Osteocyte (in vitro differentiated cells): Measurements from ENCODE around the gene LHX1. TPM values are rescaled to one million over a fixed set of nuclear protein-coding genes. Genes with fewer than 3 reads are reported as not detected.

ENCODE experiments used
- DNase-seq: peaks from one replicate; pipeline ENCODE4 v3.0.0; 2021; ENCODE audit warnings: mixed read lengths; ENCODE audit not compliant: unreplicated experiment; ENCODE audit errors: extremely low spot score
- H3K27ac Mint-ChIP-seq: one replicate; pipeline ENCODE4 v1.8.0; 2021; ENCODE audit warnings: mild to moderate bottlenecking, mixed read lengths; ENCODE audit not compliant: unreplicated experiment
- H3K27me3 Mint-ChIP-seq: one replicate; pipeline ENCODE4 v1.8.0; 2021; ENCODE audit warnings: mixed read lengths; ENCODE audit not compliant: unreplicated experiment
- H3K36me3 Mint-ChIP-seq: one replicate; pipeline ENCODE4 v1.8.0; 2021; ENCODE audit warnings: mixed read lengths; ENCODE audit not compliant: unreplicated experiment
- H3K4me1 Mint-ChIP-seq: one replicate; pipeline ENCODE4 v1.8.0; 2021; ENCODE audit warnings: mixed read lengths; ENCODE audit not compliant: unreplicated experiment
- H3K4me3 Mint-ChIP-seq: one replicate; pipeline ENCODE4 v1.8.0; 2021; ENCODE audit warnings: mild to moderate bottlenecking, moderate library complexity, mixed read lengths; ENCODE audit not compliant: unreplicated experiment
- H3K9me3 Mint-ChIP-seq: one replicate; pipeline ENCODE4 v1.8.0; 2021; ENCODE audit warnings: mixed read lengths; ENCODE audit not compliant: unreplicated experiment
- total RNA-seq: library from RNA; stranded (reverse); gene quantifications from 2 replicates; pipeline ENCODE4 v1.2.1, GENCODE V29; 2021
- TF ChIP-seq, protein P1 (sequence below): fragments of 200-600 bp; sonication (generic); IDR thresholded peaks from 2 replicates; pipeline ENCODE4 v1.5.0; 2021; ENCODE audit warnings: antibody characterized with exemption, mild to moderate bottlenecking, moderate library complexity

LHX1 gene
- total RNA-seq, 1 donor from 2014 or later, result not detected

DNA sequence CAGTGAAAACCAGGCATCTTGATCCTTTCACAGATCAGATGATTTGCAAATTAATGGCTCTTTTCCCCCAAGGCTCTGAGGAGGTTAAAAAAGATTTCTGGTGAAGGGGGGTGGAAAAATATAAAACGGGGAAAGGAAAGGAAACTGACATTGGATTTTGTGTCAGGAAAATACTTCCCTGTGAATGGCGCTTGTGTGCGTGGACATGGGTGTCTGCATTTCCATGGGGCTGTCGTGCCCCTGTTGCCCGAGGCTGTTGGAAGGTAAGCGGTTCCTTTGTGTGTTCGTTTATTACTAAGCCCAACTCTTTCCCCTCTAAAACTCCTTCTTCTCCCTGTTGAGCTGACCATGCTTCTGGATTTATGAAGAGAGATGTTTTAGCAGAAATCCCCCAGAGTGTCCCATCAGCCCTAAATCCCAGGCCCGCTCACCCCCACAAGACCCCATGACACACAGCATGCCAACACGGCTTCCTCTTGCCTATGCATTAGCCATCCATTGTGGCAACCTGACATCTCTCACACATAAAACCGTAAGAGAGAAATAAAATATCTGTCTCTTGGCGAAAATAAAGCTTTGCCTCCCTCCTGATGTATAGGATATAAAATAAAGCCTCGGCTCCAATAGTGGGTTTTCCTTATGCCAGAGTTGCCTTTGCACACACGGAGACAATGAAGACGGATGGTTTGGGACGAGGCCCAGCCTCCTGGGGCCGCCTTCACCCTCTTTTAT is 7.3 kb upstream of the LHX1 start:
- peaks cover 1% of the 10 kb centered on the region for H3K36me3 Mint-ChIP-seq
- no peak for DNase-seq
- no peak overlapping the region for H3K4me3 Mint-ChIP-seq
- TF ChIP-seq, protein P1, sequence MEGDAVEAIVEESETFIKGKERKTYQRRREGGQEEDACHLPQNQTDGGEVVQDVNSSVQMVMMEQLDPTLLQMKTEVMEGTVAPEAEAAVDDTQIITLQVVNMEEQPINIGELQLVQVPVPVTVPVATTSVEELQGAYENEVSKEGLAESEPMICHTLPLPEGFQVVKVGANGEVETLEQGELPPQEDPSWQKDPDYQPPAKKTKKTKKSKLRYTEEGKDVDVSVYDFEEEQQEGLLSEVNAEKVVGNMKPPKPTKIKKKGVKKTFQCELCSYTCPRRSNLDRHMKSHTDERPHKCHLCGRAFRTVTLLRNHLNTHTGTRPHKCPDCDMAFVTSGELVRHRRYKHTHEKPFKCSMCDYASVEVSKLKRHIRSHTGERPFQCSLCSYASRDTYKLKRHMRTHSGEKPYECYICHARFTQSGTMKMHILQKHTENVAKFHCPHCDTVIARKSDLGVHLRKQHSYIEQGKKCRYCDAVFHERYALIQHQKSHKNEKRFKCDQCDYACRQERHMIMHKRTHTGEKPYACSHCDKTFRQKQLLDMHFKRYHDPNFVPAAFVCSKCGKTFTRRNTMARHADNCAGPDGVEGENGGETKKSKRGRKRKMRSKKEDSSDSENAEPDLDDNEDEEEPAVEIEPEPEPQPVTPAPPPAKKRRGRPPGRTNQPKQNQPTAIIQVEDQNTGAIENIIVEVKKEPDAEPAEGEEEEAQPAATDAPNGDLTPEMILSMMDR, result no peak
- peaks cover 24% of the 10 kb centered on the region for H3K4me1 Mint-ChIP-seq
- no peaks in the 10 kb centered on the region for H3K9me3 Mint-ChIP-seq
- H3K27me3 Mint-ChIP-seq, result peaks cover 88% of the 10 kb centered on the region
- H3K27ac Mint-ChIP-seq, result no peak overlapping the region

DNA sequence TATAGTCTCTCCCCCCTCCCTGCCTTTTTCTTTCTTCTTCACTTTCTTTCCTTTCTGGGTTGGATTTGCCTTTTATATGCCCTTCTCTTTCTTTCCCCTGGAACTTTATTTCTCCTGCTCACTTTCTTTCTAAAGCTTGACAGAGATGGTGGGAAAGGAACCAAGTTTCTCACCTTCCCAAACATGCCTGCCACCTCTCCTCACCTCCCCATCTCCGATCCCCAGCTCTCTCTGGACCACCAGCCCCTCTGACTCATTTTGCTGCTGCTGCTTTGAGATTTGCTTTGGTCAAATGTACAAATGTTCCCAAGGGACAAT is 6.7 kb upstream of the LHX1 start:
- TF ChIP-seq, protein P1, result no peak
- peaks cover 28% of the 10 kb centered on the region for H3K4me1 Mint-ChIP-seq
- H3K27ac Mint-ChIP-seq, result no peak overlapping the region
- no peak overlapping the region for H3K4me3 Mint-ChIP-seq
- no peak for DNase-seq
- H3K36me3 Mint-ChIP-seq, result peaks cover 1% of the 10 kb centered on the region
- H3K9me3 Mint-ChIP-seq, result no peaks in the 10 kb centered on the region
- peaks cover 89% of the 10 kb centered on the region for H3K27me3 Mint-ChIP-seq

DNA sequence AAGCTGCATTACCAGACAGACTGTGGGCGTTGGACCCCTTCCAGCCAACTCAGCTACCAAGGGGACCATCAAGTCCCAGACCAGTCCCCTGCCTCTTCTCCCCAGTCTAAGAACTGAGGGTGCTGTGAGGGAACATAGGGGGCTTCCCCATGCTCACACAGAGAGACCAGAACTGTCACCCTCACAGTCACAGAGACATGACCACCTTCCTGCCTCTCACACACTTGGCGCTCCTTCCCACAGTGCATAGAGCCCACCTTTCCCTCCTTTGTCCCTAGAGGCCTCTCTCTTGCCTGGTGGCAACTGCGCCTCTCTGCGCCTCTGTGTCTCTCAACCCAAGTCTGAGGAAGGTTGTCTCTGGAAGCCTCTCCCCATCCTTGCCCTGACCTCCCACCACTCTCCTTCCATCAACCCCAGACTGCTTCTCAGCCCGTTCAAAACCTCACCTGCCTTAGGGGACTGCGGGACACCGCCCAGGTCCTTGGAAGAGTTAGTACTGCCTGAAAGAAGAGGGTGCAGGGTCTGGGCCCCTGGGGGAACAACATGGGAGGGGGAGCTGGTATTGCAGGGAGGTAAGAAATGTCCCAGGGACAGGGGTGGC is 6.1 kb upstream of the LHX1 start:
- Mint-ChIP-seq H3K27me3 (peaks cover 89% of the 10 kb centered on the region), H3K4me3 (no peak overlapping the region), H3K36me3 (peaks cover 1% of the 10 kb centered on the region), H3K27ac (no peak overlapping the region), H3K4me1 (peaks cover 34% of the 10 kb centered on the region), H3K9me3 (no peaks in the 10 kb centered on the region)
- TF ChIP-seq, protein P1, result no peak
- no peak for DNase-seq

DNA sequence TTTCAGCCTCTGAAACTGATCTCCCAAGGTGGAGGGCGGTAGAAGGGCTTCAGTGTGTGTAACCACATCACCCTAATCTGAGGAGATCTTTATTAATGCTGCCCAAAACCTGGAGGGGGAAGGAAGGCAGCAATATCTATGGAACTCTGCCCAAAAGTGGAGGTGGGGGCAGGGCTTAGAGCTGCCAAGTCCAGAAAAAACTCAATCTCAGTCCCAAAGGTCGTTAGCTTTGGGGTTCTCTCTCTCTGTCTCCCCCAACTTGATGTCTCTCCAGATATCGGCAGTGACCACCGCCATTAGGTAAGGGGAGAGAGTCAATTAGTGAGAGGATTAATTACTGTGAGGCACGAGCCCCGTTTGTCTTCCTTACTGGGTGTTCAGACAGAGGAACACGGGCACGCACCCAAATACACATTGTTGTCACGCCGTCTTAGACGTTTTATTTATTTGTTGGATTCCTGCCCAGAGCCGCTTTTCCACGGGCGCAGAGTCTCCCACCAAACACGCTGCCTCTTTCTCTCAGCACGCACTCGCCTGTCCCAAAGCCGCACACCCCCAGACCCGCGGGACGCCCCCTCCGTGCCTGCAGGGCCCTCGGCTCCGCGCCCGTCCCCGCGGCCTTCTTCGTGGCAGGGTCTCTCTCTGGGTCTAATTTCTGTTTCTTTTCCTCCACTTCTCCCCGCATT is 5.4 kb upstream of the LHX1 start:
- Mint-ChIP-seq H3K4me3 (peak overlapping the region; percentile 60), H3K9me3 (no peaks in the 10 kb centered on the region), H3K4me1 (peaks cover 36% of the 10 kb centered on the region), H3K27me3 (peaks cover 86% of the 10 kb centered on the region), H3K36me3 (peaks cover 1% of the 10 kb centered on the region), H3K27ac (no peak overlapping the region)
- TF ChIP-seq, protein P1, result no peak
- no peak for DNase-seq

DNA sequence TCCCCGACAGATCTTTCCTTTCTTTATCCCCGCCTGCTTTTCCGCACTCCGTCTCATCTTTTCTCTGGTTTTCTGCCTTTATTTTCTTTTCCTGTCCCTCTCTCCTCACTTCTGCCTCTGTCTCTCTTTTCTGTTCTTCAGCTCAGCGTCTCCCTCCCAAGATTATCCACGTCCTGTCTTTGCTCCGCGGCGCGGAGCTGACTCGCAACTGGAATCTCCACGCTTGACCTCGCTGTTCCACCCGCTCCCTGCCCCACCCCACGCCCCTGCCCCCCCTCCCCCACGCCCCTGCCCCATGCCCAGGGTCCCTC is 4.9 kb upstream of the LHX1 start:
- Mint-ChIP-seq H3K36me3 (peaks cover 1% of the 10 kb centered on the region), H3K27me3 (peaks cover 88% of the 10 kb centered on the region)

More for the DNA sequence above, 4.9 kb upstream of the LHX1 start:
- H3K4me1 Mint-ChIP-seq, result peaks cover 41% of the 10 kb centered on the region
- H3K27ac Mint-ChIP-seq, result no peak overlapping the region
- H3K4me3 Mint-ChIP-seq, result peak overlapping the region; percentile 60
- no peaks in the 10 kb centered on the region for H3K9me3 Mint-ChIP-seq
- TF ChIP-seq, protein P1, result no peak
- DNase-seq, result no peak
